SU-DHL-6 (cell line): ENCODE measurements around the gene SLU7.

Source experiments
- EZH2phosphoT487 ChIP-seq: fragments of 200-600 bp; sonication (generic), shearing (Covaris generic); conservative IDR thresholded peaks from 2 replicates; pipeline ENCODE4 v1.6.1; 2018; ENCODE audit warnings: mild to moderate bottlenecking, antibody characterized with exemption, low read length, moderate library complexity, mixed read lengths
- TF ChIP-seq, protein P1 (sequence below): fragments of 200-600 bp; sonication (generic); IDR thresholded peaks from one replicate; pipeline ENCODE4 v1.5.1; 2017; ENCODE audit warnings: antibody characterized with exemption, mild to moderate bottlenecking, low read length, moderate library complexity; ENCODE audit not compliant: insufficient read depth, poor library complexity, severe bottlenecking

DNA sequence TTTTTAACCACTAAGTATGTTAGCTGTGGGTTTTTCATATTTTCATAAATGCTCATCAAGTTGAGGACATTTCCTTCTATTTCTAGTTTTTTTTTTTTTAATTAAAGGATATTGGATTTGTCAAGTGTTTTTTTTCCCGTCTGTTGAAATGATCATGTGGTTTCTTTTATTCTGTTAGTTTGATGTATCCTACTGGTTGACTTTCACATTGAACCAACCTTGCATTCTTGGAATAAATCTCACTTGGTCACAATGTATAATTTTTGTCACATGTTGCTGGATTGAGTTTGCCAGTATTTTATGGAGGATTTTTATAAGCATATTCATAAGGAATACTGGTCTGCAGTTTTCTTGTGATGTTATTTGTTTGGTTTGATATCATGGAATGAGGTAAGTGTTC is 31.4 kb downstream of the SLU7 start:
- TF ChIP-seq, protein P1, sequence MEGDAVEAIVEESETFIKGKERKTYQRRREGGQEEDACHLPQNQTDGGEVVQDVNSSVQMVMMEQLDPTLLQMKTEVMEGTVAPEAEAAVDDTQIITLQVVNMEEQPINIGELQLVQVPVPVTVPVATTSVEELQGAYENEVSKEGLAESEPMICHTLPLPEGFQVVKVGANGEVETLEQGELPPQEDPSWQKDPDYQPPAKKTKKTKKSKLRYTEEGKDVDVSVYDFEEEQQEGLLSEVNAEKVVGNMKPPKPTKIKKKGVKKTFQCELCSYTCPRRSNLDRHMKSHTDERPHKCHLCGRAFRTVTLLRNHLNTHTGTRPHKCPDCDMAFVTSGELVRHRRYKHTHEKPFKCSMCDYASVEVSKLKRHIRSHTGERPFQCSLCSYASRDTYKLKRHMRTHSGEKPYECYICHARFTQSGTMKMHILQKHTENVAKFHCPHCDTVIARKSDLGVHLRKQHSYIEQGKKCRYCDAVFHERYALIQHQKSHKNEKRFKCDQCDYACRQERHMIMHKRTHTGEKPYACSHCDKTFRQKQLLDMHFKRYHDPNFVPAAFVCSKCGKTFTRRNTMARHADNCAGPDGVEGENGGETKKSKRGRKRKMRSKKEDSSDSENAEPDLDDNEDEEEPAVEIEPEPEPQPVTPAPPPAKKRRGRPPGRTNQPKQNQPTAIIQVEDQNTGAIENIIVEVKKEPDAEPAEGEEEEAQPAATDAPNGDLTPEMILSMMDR, result no peak
- no peak for TF ChIP-seq EZH2phosphoT487
